Measurements from ENCODE around the gene RNU11. TPM values are rescaled to one million over a fixed set of nuclear protein-coding genes. Genes with fewer than 3 reads are reported as not detected.

The RNU11 gene
- total RNA-seq, 1 experiment from 2014 or later = not detected

GRCh38 chr1:28631713-28632112, 16.7 kb upstream of the RNU11 start:
- no peak overlapping the region for H3K23ac ChIP-seq (ENCODE audit: insufficient read length, low read depth, low read length)
- H2BK20ac ChIP-seq (ENCODE audit: low read depth, low read length, poor library complexity, severe bottlenecking) = no peak overlapping the region
- no peak overlapping the region for H3K14ac ChIP-seq (ENCODE audit: insufficient read depth, low read length)
- no peak overlapping the region for H2AFZ ChIP-seq (ENCODE audit: low read length)
- H4K20me1 ChIP-seq (ENCODE audit: control insufficient read depth, insufficient read depth, insufficient read length) = no peaks in the 10 kb centered on the region
- no peak overlapping the region for H2BK120ac ChIP-seq (ENCODE audit: low read depth, low read length, poor library complexity, severe bottlenecking)
- no peak overlapping the region for H4K5ac ChIP-seq (ENCODE audit: insufficient read length, low read depth, low read length)
- no peak for DNase-seq
- no peak overlapping the region for H3T11ph ChIP-seq (ENCODE audit: low read length)
- no peak overlapping the region for H3K18ac ChIP-seq (ENCODE audit: insufficient read length, low read depth, low read length)
- Mint-ChIP-seq H3K36me3 (ENCODE audit: insufficient read depth in 1 of 3, low read depth in 3 of 3) (peaks cover 4 to 5% (median 4%) of the 10 kb centered on the region in 3 experiments; a peak in 5 of 7 replicates), H3K27me3 (ENCODE audit: low read depth) (no peaks in the 10 kb centered on the region), H3K27ac (no peak overlapping the region), H3K4me3 (no peak overlapping the region), H3K4me1 (0 out of 4 replicates have a peak, but pooled peaks cover 0 to 3% of the 10 kb centered on the region in 2 experiments), H3K9me3 (no peaks in the 10 kb centered on the region)
- H2BK5ac ChIP-seq (ENCODE audit: insufficient read length, low read length) = no peak overlapping the region
- H3K9me3 ChIP-seq (ENCODE audit: control insufficient read depth, low read depth, low read length) = no peaks in the 10 kb centered on the region
- WGBS (ENCODE audit: extremely low coverage, insufficient read length, low lambda C conversion rate) = no CpG with 5 or more reads among the region's 1 CpG
- no peak overlapping the region for H2BK12ac ChIP-seq (ENCODE audit: insufficient read length, low read depth, low read length)
- no peak overlapping the region for H3K4ac ChIP-seq (ENCODE audit: low read depth, low read length)
- no peaks in the 10 kb centered on the region for H3K4me1 ChIP-seq (ENCODE audit: insufficient read depth, low read length)
- no peaks in the 10 kb centered on the region for H3K79me2 ChIP-seq (ENCODE audit: insufficient read depth, low read length)
- TF ChIP-seq, protein P1, sequence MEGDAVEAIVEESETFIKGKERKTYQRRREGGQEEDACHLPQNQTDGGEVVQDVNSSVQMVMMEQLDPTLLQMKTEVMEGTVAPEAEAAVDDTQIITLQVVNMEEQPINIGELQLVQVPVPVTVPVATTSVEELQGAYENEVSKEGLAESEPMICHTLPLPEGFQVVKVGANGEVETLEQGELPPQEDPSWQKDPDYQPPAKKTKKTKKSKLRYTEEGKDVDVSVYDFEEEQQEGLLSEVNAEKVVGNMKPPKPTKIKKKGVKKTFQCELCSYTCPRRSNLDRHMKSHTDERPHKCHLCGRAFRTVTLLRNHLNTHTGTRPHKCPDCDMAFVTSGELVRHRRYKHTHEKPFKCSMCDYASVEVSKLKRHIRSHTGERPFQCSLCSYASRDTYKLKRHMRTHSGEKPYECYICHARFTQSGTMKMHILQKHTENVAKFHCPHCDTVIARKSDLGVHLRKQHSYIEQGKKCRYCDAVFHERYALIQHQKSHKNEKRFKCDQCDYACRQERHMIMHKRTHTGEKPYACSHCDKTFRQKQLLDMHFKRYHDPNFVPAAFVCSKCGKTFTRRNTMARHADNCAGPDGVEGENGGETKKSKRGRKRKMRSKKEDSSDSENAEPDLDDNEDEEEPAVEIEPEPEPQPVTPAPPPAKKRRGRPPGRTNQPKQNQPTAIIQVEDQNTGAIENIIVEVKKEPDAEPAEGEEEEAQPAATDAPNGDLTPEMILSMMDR (conservative IDR thresholded peaks at IDR 0.05) = no peak
- no peak overlapping the region for H3K27ac ChIP-seq (ENCODE audit: insufficient read length, low read depth, low read length)
- no peak overlapping the region for H3K56ac ChIP-seq (ENCODE audit: insufficient read length, low read depth, low read length)
- no peak overlapping the region for H4K91ac ChIP-seq (ENCODE audit: insufficient read length, low read depth, low read length)
- H3K79me1 ChIP-seq (ENCODE audit: insufficient read depth, low read depth, low read length, poor library complexity, severe bottlenecking) = no peaks in the 10 kb centered on the region
- no peak overlapping the region for H4K8ac ChIP-seq (replicated peaks; ENCODE audit: insufficient read length, low read depth, low read length)
- H2BK15ac ChIP-seq (ENCODE audit: low read depth, low read length) = no peak overlapping the region
- H3K4me2 ChIP-seq (ENCODE audit: insufficient read depth, insufficient read length, low read length) = no peak overlapping the region
- no peaks in the 10 kb centered on the region for H3K23me2 ChIP-seq (ENCODE audit: insufficient read length, low read depth, low read length, poor library complexity, severe bottlenecking)
- H3K27me3 ChIP-seq (ENCODE audit: insufficient read depth, low read length) = no peaks in the 10 kb centered on the region
- no peak overlapping the region for H2AK5ac ChIP-seq (ENCODE audit: insufficient read length, low read length)
- no peak overlapping the region for H3K9ac ChIP-seq (ENCODE audit: extremely low read depth, insufficient read length, low read length)

Measured in H9 (cell line).